Measurements from ENCODE around the gene SCYL2.
"Not testable (repeated sequence)": the region's sequence is repeated elsewhere in the genome, so short reads cannot be mapped to it uniquely, and the experiment has no call there.

SCYL2 gene

GRCh38 chr12:100265732-100266584, 1.0 kb upstream of the SCYL2 start:
- no peak for FAIRE-seq

- FAIRE-seq = no peak
Measured at GRCh38 chr12:100266585-100266834, 467 bp upstream of the SCYL2 start.

- no peak for FAIRE-seq
Measured at GRCh38 chr12:100267603-100268281, 765 bp downstream of the SCYL2 start.

- no peak for FAIRE-seq
Measured at GRCh38 chr12:100268835-100269564, 2.0 kb downstream of the SCYL2 start.

- no peak for FAIRE-seq
Measured at GRCh38 chr12:100273782-100274181, 6.8 kb downstream of the SCYL2 start.

- FAIRE-seq = no peak
Measured at GRCh38 chr12:100274291-100274690, 7.3 kb downstream of the SCYL2 start.

- FAIRE-seq = no peak
Measured at GRCh38 chr12:100279159-100279558, 12.2 kb downstream of the SCYL2 start.

GRCh38 chr12:100279607-100280244, 12.7 kb downstream of the SCYL2 start:
- FAIRE-seq = no peak

- FAIRE-seq = not testable (repeated sequence)
Measured at GRCh38 chr12:100284556-100284955, 17.6 kb downstream of the SCYL2 start.

- FAIRE-seq = no peak
Measured at GRCh38 chr12:100289038-100289437, 22.1 kb downstream of the SCYL2 start.

- no peak for FAIRE-seq
Measured at GRCh38 chr12:100290016-100290415, 23.0 kb downstream of the SCYL2 start.

- no peak for FAIRE-seq
Measured at GRCh38 chr12:100293017-100293416, 26.0 kb downstream of the SCYL2 start.

GRCh38 chr12:100294366-100294765, 27.4 kb downstream of the SCYL2 start:
- FAIRE-seq = not testable (repeated sequence)

GRCh38 chr12:100295764-100296555, 29.0 kb downstream of the SCYL2 start:
- FAIRE-seq = no peak

- no peak for FAIRE-seq
Measured at GRCh38 chr12:100302081-100302480, 35.1 kb downstream of the SCYL2 start.

- no peak for FAIRE-seq
Measured at GRCh38 chr12:100303831-100304230, 36.9 kb downstream of the SCYL2 start.

GRCh38 chr12:100304334-100304733, 37.4 kb downstream of the SCYL2 start:
- not testable (repeated sequence) for FAIRE-seq

GRCh38 chr12:100308138-100308537, 41.2 kb downstream of the SCYL2 start:
- FAIRE-seq = not testable (repeated sequence)

GRCh38 chr12:100311317-100311716, 44.3 kb downstream of the SCYL2 start:
- no peak for FAIRE-seq

GRCh38 chr12:100317371-100317770, 50.4 kb downstream of the SCYL2 start:
- no peak for FAIRE-seq

- no peak for FAIRE-seq
Measured at GRCh38 chr12:100324498-100324897, 57.5 kb downstream of the SCYL2 start.

- no peak for FAIRE-seq
Measured at GRCh38 chr12:100326208-100326607, 59.2 kb downstream of the SCYL2 start.

All from TTC549 (cell line).